AG08395 (cell line): ENCODE measurements around the gene MYL9.

Source experiments
- DNase-seq: peaks from one replicate; pipeline ENCODE4 v3.0.0; 2012; ENCODE audit warnings: mixed read lengths, low spot score

MYL9 gene

DNA sequence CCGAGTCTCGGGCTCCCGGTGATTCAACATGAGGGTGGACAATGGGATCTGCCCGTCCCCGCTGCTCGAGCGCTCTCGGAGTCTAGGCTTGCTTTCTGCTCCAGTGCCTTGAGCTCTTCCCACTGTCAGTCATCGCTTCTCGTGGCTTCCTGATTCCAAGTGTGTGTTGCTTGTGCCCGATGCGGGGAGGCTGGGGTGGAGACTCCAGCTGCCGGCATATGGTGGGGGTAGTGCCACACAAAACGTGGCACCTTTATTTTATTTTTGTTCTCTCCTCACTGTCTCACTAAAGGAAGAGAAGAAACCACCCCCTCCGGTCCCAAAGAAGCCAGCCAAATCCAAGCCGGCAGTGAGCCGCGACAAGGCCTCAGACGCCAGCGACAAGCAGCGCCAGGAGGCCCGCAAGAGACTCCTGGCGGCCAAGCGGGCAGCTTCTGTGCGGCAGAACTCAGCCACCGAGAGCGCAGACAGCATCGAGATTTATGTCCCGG lies 14.8 kb upstream of the MYL9 start:
- no peak for DNase-seq

DNA sequence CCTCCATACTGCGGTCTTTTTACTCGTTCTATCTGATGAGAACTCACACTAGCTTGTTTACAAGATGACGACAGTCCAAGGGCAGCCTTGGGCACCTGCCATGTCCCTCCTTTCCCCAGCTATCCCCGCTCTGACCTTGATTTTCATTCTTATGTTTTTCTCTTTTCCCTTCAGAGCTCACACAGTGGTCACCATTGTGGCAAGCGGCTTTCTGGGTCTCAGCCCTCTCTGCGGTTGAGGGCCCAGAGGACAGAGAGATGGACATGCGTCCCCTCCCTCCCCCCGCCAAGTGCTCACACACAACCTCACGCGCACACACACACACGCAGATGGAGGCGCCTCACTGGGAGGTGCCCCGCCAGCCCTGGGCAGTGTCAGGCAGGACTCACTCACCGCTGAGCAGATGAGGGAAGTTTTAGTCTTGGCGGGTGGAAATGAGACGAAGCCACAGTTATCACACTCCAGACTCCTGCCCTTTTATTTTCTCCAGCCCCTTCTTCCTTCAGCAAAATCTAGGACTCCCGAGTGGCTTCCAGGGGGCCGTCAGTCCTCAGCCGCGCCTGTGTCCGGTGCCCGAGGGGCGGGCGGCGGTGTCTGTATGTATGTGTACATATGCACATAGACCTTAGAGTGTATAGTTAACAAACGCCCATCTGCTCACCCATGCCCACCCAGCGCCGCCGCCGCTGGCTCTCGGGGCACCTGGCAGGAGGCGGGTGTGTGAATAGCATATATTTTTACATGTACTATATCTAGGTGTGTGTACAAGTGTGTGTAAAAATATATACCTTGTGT lies 13.8 kb upstream of the MYL9 start:
- no peak for DNase-seq

DNA sequence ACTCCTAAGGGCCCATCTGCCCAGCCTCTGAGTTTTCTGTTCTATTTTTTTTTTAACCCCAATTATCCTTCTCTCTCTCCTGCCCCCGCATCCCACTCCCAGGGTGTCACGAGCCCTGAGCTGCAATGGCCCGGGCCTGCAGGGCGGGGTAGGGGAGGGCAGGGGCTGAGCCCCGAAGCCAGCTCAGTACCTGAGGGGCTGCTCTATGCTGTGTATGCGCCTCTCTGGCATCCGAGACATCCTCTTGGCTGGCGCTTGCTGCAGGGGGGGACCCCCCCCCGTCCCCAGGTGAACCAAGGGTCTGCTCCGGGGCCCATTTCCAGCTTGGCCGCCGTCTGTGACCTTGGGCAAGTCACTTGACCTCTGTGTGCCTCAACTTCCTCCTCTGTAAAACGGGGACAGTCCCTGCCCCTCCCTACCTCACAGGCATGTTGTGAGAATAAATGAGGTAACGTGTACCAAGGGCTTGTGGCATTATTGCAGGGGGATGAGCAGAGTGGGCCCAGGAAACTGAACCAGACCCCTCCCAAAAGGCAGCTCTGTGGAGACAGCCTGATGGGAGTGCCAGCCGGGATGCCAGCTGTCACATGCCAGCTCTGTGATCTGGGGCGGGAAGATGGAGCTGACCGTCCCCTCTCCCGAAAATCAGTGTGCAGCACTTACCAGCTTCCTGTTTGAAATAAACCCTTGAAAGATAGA lies 13.0 kb upstream of the MYL9 start:
- DNase-seq = no peak

DNA sequence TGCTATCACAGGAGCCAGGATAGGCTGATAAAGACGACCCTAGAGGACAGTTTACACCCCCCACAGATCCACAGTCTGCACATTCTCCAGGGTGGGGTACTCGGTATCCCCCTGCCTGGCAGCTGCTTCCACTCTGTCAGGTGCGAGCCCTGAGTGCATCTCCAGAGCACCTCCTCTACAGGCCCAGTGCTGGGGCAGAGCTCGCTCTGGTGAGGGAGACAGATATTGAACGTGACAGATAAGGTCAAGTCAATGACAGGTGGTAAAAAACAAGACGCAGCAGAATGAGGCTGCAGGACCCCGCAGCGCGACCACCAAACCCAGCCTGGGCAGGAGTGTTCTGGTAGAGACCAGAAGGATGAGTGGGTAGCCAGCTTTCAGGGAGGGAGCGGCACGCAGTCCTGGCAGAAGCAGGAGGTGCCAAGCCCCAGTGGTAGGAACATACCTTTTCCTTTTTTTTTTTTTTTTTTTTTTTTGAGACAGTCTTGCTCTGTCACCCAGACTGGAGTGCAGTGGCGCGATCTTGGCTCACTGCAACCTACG lies 12.4 kb upstream of the MYL9 start:
- DNase-seq = no peak

DNA sequence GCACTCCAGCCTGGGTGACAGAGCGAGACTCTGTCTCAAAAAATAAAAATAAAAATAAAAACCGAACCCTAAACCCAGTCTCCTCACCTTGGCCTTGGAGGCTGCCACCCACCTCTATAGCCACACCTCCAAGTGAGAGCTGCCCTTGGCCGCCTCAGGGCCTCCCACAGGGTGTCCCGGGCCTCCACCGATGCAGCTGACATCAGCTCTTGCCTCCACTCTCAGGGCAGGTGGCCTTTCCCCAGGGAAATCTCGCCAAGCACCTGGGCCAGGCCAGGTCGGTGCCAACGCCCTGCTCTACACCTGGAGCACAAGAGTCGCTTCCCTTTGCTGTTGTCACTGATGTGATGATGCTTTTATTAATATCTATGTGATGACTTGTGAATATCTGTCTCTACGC lies 8.9 kb upstream of the MYL9 start:
- no peak for DNase-seq

DNA sequence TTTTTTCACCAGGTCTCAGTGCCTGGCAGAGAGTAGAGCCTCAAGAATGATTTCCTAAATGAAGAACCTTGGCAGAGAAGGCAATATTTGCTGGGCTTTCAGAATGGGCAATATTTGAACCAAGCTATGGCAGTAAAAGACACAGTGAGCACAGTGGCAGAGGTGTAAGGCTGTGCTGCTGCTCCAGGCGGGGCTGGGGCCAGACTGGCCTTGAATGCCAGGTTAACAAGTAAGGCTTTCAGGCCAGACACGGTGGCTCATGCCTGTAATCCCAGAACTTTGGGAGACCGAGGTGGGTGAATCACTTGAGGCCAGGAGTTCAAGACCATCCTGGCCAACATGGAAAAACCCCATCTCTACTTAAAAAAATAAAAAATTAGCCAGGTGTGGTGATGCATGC lies 8.5 kb upstream of the MYL9 start:
- DNase-seq = no peak

DNA sequence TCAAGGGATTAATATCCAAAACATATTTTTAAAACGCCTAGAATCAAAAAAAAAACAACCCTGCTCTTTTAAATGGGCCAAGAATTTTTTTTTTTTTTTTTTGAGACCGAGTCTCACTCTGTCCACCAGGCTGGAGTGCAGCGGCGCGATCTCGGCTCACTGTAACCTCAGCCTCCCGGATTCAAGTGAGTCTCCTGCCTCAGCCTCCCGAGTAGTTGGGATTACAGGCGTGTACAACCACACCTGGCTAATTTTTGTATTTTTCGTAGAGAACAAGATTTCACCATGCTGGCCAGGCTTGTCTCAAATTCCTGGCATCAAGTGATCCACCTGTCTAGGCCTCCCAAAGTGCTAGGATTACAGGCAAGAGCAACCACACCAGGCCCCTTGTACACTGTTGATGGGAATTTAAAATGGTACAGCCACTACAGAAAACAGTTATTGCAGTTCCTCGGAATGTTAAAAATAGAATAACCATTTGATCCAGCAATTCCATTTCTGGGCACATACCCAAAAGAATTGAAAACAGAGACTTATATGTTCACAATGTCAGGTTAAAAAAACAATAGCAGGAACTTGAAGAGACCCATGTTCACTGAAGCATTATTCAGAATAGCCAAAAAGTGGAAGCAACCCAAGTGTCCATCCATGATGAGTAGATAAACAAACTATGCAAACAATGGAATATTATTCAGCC lies 3.1 kb upstream of the MYL9 start:
- DNase-seq = no peak

DNA sequence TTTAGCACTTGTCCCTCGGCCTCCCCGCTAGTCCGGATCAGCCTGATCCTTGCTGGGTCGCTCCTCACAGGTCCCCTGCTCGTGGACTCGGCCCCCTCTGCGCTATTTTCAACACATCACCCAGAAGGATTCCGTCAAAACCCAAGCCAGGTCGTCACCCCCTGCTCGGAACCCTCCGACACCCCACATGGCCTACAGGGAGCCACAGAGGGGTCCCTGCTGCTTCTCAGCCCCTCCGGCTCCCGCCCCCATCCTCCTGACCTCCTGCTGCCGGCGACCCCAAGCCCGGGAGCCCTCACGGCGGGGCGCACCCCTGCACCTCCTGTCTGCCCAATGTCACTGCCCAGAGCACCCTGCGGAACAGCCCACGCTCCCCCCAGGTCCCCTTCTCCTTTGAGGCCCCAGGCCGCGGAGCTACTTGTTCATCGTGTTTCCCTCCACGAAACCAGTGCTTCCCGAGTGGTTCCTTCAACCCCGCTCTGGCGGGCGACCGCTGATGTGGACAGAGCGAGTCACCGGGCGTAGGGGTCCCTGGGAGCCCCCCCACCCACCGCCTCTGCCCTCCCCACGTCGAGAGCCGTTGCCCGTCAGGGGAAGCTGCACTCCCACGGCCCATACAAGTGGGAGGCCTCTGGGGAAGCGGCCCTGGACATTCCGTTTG lies 638 bp upstream of the MYL9 start:
- no peak for DNase-seq

DNA sequence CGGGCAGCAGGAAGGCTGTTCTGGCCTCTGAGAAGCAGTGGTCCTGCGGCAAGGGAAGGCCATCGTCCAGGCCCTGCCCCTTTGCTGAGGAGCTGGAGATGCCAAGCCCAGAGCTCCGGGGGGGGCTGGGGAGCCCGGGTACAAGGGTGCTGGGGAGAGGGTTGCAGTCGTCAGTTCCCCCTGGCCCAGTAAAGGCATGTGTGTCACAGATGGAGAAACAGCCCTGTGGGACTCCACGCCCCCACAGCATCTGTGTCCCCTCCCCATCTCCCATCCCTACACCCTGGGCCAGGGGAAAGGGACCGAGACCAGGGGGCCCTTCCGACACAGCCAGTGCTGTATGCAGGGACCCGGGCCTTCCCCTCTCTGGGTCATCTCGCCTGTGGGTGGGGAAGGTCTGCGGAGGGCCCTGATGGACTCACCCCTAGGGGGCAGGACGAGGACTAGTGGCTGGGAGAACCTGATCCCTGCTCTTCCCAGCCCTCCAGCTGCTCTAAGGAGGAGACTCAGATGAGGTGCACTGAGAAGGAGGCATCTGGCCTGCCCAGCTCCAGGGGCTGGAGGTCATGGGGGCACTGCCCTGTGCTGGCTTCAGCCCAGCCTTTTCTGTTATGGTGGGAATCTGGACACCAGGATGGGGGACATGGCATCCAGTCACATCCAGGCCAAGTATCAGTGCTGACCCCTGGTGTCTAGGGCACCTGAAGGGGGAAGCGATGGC lies 609 bp downstream of the MYL9 start:
- peak; percentile 71 for DNase-seq

DNA sequence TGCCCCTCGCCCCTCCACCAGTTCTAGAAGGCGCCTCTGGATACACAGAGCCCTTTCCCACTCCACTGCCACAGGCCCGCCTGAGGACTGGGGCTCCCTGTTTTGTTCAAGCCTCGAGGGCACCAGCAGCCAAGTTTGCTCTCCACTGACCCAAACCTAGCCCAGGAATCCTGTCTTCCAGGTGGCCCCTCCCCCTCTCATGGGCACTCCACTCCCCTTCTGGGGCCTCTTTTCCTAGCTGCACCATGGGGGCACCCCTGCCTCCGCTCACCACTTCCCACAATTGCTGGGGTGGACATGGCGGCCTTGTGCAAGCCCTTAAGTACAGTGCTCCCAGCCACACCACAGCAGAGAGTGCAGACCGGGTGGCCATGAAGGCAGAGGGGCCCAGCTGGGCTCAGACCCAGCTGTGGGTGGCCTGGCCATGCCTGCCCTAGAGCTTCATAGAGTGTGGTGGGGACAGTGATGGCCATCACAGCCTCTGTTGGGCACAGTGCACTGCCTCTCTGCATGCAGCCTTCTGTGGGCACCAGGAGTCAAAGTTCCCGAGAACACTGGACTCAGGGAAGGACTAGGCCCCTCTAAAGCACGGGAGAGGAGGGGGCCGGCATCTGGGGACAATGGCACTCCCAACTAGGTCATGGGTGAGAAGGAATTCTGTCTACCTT lies 1.3 kb downstream of the MYL9 start:
- no peak for DNase-seq

DNA sequence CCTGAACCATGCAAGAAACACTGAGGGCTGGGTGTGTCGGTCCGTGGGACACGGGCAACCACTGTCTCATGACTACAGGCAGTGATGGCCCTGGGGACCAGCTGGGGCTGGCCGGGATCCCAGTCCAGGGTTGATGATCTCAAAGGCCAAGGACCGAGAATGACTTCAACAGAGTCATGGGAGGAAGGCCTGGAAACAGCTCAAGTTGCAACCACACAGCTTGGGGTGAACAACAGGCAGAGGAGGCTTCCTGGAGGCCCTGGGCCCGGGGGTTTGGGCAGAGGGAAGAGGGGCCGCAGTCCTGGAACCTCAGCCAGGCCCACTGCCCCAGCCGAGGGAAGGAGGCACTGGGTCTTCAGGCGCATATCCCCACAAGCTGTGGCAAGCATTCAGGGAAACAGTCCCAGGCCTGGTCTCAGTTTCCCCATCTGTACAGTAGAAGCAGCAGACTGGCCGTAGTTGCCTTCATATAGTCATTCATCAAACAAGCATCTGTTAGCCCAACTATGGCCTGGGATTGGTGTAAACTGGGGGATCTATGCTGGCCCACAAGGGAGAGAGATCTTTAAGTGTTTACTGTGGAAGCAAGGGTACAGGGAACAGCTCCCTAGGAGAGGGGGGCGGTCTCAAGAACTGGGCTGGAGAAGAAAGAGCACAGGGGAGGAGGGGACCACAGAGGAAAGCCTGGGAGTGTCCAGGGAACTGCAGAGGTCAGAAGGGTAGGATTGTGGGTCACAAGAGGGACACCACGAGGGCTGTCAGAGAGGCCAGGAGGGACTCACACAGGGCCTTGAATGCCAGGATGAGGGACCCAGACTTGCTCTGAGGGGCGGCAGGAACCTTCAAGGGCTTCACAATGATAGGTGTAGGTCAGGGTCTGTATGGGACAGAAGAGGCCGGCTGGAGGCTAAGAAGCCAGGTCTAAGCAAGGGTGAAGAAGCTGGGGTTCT lies 2.1 kb downstream of the MYL9 start:
- peak; percentile 89 for DNase-seq

DNA sequence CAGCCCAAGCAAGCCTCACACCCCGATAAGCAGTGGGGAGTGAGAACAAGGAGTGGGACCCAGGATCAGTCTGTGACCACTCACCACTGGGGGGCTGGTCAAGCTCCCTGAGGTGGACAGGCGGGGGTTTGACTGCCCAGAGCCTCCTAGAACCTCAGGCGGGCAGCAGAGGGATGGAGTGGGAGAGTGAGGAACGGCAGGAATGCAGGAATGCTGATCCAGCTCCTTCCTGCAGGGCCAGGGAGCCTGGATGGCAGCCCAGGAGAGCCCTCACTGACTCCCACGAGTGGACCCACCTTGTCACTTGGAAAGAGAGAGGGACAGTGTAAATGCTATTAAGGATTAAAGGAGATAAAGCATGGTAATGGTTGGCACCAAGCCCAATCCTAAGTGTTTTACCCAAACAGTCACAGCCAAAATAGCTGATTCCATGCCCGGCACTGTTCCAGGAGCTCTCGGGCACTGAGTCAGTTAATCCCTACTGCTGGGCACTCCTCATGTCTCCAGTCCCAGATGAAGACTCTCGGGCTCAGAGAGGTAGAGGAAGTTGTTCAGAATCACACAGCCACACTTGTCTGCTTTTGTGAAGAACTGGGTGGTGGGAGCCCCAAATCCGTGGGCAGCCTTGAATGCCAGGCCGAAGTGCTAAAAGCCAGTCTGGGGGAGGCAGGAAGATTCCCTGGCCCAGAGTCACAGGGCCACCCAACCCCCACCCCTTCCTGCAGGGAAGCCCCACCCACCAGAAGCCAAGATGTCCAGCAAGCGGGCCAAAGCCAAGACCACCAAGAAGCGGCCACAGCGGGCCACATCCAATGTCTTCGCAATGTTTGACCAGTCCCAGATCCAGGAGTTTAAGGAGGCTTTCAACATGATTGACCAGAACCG lies 3.1 kb downstream of the MYL9 start:
- peak; percentile 63 for DNase-seq

DNA sequence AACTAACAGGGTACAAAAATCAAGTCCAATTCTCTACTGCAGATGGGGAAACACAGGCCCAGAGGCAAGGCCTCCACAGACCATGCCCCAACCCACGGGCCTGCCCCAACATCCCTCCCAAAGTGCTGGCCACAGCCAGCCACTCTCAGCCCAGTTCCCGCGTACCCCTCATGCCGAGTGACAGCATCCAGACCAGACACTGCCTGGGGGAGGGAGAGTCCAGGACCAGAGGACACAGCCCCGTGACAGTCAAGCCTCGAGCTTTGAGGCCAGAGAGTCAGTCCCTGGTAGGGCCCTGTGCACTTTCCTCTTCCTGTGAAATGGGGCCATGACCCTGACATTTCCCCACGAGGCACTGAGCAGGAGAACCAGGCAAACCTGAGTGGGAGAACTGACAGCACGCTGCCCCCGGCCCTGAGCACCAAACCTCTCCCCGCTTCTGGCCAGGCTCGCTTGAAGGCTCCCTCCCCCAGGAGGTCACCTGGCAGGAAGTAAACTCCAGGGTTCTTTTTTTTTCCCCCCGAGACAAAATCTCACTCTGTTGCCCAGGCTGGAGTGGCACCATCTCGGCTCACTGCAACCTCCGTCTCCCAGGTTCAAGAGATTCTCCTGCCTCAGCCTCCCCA lies 4.9 kb downstream of the MYL9 start:
- DNase-seq = no peak

DNA sequence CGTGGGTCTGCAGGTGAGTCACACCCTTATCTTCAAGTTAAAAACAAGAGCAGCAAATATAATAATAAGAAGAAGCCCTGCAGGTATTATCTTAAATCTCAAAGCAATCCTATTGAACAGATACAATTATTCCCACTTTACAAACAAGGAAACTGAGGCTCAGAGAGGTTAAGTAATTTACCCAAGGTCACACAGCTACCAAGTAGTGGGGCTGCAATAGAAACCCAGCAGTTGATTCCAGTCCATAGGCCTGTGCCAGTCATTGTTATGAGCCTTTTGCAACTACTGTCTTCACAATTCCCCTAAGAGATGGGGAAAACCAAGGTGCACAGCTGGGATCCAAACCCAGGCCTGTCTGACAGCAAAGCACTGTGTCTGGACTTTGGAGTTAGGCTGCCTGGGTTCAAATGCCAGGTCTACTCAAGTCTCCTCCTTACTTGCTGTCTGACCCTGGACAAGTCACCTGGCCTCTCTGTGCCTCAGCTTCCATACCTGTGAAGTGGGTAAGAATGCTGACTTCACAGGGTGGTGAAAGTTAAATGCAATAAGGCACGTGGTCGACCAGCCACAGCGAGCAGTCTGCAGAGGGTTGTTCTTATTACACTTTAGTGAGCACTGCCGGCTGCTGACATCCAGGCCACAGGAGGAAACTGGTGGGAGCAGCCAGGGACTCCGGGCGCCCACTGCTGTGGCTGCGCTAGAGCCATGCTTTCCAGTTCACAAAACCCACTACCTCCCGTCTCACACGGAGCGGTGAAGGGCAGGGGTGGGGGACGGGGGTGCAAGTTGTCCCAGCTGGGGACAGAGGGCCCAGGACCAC lies 6.1 kb downstream of the MYL9 start:
- DNase-seq = no peak

DNA sequence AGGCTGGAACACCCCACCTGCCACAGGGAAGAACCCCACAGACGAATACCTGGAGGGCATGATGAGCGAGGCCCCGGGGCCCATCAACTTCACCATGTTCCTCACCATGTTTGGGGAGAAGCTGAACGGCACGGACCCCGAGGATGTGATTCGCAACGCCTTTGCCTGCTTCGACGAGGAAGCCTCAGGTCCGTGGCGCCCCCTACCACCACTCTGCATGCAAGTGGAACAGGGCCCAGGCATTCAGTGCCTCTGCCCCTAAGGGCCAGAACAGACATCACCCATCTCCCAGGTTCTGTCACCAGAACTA lies 6.6 kb downstream of the MYL9 start:
- DNase-seq = no peak

DNA sequence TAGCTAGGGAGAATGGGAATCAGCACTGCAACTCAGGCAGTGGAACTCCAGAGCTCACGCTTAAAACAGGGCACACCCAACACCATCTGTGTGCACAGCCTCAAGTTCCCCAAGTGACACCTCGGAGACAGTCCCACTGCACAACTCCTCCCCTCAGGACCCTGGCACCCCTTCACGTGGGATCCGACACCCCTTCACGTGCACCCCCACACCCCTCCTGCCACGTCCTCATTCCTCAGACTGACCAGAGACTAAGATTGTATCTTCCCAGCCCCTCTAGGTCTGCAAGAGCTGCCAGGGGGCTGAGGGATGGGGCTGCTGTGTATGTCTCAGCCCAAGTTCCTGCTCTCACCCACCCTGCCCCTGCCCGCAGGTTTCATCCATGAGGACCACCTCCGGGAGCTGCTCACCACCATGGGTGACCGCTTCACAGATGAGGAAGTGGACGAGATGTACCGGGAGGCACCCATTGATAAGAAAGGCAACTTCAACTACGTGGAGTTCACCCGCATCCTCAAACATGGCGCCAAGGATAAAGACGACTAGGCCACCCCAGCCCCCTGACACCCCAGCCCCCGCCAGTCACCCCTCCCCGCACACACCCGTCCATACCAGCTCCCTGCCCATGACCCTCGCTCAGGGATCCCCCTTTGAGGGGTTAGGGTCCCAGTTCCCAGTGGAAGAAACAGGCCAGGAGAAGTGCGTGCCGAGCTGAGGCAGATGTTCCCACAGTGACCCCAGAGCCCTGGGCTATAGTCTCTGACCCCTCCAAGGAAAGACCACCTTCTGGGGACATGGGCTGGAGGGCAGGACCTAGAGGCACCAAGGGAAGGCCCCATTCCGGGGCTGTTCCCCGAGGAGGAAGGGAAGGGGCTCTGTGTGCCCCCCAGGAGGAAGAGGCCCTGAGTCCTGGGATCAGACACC lies 7.6 kb downstream of the MYL9 start:
- DNase-seq = no peak

DNA sequence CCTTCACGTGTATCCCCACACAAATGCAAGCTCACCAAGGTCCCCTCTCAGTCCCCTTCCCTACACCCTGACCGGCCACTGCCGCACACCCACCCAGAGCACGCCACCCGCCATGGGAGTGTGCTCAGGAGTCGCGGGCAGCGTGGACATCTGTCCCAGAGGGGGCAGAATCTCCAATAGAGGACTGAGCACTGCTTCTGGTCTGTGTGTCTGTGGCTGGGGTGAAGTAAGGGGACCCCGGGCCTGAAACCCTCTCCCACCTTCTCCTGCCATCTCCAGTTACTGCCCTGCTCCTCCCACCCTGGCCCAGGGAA lies 8.3 kb downstream of the MYL9 start:
- no peak for DNase-seq
